Kidney epithelial cell (primary cell): ENCODE measurements around the gene CRB2. TPM values are rescaled to one million over a fixed set of nuclear protein-coding genes. Genes with fewer than 3 reads are reported as not detected.

Experiments used
- DNase-seq: peaks from one replicate; pipeline ENCODE4 v3.0.0-alpha.2; 2010; ENCODE audit warnings: low read depth
- H3K27me3 ChIP-seq: 2 replicates; pipeline ENCODE4 v1.6.0; 2011; ENCODE audit warnings: low read length; ENCODE audit not compliant: control insufficient read depth, insufficient read depth
- H3K36me3 ChIP-seq: 2 replicates; pipeline ENCODE4 v1.5.1; 2011; ENCODE audit warnings: low read length; ENCODE audit not compliant: control insufficient read depth, insufficient read depth
- H3K4me3 ChIP-seq: 2 replicates; pipeline ENCODE4 v1.5.1; 2011; ENCODE audit warnings: low read depth, mild to moderate bottlenecking, control low read depth, low read length
- total RNA-seq: library from RNA; depleted of rRNA; stranded (reverse); fragments of >200 nt; gene quantifications from 2 replicates; pipeline ENCODE4 v1.2.3, GENCODE V29; 2015
- TF ChIP-seq, protein P1 (sequence below): IDR thresholded peaks from 2 replicates; pipeline ENCODE4 v1.5.1; 2011; ENCODE audit warnings: mild to moderate bottlenecking, moderate library complexity, low read length, control low read depth, inconsistent platforms; ENCODE audit not compliant: insufficient read depth, poor library complexity, severe bottlenecking

The CRB2 gene
- total RNA-seq, 1 donor from 2014 or later: 1.3 TPM

DNA sequence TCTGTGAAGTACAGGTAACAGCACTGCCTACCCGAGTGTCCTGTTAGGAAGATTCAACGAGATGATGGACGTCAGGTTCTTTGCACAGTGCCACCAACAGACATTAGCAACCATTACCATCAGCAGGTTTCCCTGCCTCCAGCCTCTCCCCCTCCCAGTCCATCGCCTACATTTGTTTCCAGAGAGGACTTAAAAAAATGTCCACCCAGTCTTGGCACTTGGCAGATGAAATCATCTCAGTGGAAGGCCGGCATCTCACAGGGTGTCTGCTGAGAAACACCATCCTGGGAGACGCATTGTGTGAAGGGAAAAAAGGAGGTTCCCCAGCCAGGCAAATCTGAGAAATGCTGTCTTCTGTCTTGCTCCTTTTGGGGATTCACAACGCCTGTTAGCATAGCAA, 58.2 kb downstream of the CRB2 start:
- H3K27me3 ChIP-seq: no peaks in the 10 kb centered on the region
- no peak overlapping the region for H3K4me3 ChIP-seq
- TF ChIP-seq, protein P1, sequence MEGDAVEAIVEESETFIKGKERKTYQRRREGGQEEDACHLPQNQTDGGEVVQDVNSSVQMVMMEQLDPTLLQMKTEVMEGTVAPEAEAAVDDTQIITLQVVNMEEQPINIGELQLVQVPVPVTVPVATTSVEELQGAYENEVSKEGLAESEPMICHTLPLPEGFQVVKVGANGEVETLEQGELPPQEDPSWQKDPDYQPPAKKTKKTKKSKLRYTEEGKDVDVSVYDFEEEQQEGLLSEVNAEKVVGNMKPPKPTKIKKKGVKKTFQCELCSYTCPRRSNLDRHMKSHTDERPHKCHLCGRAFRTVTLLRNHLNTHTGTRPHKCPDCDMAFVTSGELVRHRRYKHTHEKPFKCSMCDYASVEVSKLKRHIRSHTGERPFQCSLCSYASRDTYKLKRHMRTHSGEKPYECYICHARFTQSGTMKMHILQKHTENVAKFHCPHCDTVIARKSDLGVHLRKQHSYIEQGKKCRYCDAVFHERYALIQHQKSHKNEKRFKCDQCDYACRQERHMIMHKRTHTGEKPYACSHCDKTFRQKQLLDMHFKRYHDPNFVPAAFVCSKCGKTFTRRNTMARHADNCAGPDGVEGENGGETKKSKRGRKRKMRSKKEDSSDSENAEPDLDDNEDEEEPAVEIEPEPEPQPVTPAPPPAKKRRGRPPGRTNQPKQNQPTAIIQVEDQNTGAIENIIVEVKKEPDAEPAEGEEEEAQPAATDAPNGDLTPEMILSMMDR: no peak
- H3K36me3 ChIP-seq: no peaks in the 10 kb centered on the region
- DNase-seq: no peak

DNA sequence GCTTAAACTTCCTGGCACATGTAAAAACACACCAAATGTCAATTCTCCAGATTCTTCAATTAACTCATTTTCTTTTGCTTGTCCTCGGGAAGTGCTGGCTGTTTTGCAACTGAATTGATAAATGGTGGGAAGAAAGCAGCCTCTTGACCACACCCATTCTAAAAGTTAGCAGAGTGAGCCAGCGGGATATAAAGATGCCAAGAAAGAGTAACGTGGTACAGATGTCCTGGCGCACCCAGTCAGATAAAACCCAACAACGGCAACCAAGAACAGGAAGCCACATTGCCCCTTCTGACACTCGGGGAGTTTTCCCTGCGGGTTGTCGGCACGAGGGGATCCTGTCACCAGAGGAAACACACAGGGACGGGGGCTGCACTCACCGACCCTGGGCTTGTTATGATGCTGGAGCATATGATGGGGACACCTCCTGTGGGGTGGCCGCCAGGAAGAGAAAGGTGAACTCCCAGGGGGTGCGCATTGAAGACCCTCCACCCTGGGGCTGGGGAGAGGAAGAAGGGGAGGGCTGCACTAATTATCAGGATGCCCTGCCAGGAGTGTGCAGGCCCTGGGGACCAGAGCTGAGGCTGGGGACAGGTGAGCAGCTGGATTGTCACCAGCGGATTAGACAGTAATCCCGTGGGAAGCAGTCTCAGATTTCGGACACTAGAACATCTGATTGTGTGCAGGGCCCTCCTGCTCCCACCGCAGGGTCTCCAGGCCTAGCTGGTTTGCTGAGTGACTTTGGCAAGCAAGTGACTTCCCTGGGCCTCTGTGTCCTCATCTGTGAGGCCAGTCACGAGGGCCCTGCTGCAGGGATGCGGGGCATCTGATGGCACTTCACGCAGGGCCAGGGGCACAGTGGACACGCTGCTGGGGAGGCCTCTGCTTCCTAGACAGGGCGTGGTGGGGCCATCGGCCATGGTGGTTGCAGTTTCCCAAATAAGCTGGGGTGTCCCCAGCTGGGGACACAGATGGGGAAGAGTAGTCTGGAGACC, 59.2 kb downstream of the CRB2 start:
- TF ChIP-seq, protein P1: no peak
- Histone ChIP-seq H3K27me3 (no peaks in the 10 kb centered on the region), H3K4me3 (no peak overlapping the region), H3K36me3 (no peaks in the 10 kb centered on the region)
- DNase-seq: no peak

DNA sequence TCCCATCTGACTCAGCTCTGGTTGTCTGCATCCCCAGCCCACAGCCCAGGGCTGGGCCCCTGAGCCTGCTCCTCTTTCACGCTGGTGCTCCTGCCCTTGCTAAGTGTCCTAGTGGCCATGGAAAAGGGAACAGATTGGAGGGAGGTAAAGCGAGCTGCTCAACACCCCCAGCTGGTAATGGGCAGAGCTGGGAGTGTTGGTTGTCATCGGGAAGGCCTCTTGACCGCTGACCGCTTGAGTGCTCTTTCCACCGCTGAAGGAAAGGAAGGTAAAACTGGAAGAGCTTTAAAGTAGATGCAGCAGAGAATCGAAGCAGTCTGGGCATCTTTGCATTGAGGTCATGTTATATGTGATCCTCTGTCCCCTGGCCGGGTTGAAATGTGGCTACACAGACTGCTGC, 60.2 kb downstream of the CRB2 start:
- no peak for DNase-seq
- Histone ChIP-seq H3K36me3 (no peaks in the 10 kb centered on the region), H3K27me3 (no peaks in the 10 kb centered on the region), H3K4me3 (no peak overlapping the region)
- TF ChIP-seq, protein P1: no peak

- TF ChIP-seq, protein P1: no peak
- H3K27me3 ChIP-seq: no peaks in the 10 kb centered on the region
- H3K36me3 ChIP-seq: no peaks in the 10 kb centered on the region
- no peak overlapping the region for H3K4me3 ChIP-seq
- no peak for DNase-seq
Observed at GRCh38 chr9:123417289-123418051, 61.5 kb downstream of the CRB2 start.

GRCh38 chr9:123418052-123418430, 62.0 kb downstream of the CRB2 start:
- H3K4me3 ChIP-seq: no peak overlapping the region
- no peaks in the 10 kb centered on the region for H3K27me3 ChIP-seq
- H3K36me3 ChIP-seq: no peaks in the 10 kb centered on the region
- no peak for DNase-seq
- TF ChIP-seq, protein P1: no peak
